Left lung (tissue), 10 donors: ENCODE results near the gene CP. TPM values are rescaled to one million over a fixed set of nuclear protein-coding genes. Genes with fewer than 3 reads are reported as not detected.
"Not testable (repeated sequence)": the region's sequence is repeated elsewhere in the genome, so short reads cannot be mapped to it uniquely, and the experiment has no call there.

Experiments used
- ATAC-seq: fragments of 200-7000 bp; cut with Tn5 transposase; one replicate; pipeline ENCODE4 v1.9.1; 2020; ENCODE audit warnings: moderate library complexity
- DNase-seq, 4 donors: peaks; one replicate each; pipeline ENCODE4 v3.0.0-alpha.2; 2013 to 2020
- H3K27ac ChIP-seq, 2 donors: fragments of 200-600 bp; sonication (generic) in 1 of 2; one replicate each; pipeline versions ENCODE4 v1.5.0 to v1.8.0; 2020 to 2021
- H3K27me3 ChIP-seq, 2 donors: fragments of 200-600 bp; sonication (generic) in 1 of 2; one replicate each; pipeline versions ENCODE4 v1.5.0 to v1.8.0; 2020 to 2021
- H3K36me3 ChIP-seq, 2 donors: fragments of 200-600 bp; sonication (generic) in 1 of 2; one replicate each; pipeline versions ENCODE4 v1.5.0 to v1.8.0; 2020 to 2021
- H3K4me1 ChIP-seq, 2 donors: fragments of 200-600 bp; one replicate each; pipeline ENCODE4 v1.8.0; 2021
- H3K4me3 ChIP-seq, 2 donors: fragments of 200-600 bp; sonication (generic) in 1 of 2; one replicate each; pipeline versions ENCODE4 v1.5.0 to v1.8.0; 2020 to 2021; ENCODE audit warnings: mild to moderate bottlenecking in 1 of 2
- H3K9me3 ChIP-seq, 2 donors: fragments of 200-600 bp; sonication (generic) in 1 of 2; one replicate each; pipeline versions ENCODE4 v1.5.0 to v1.8.0; 2020 to 2021
- CTCF ChIP-seq, 2 donors: fragments of 200-600 bp; sonication (generic) in 1 of 2; IDR thresholded peaks; one replicate each; pipeline versions ENCODE4 v1.5.0 to v1.8.0; 2021; ENCODE audit warnings: antibody characterized with exemption in 2 of 2
- intact Hi-C, 2 donors: fragments of 100-400 bp; cut with DNase I; formaldehyde crosslinking; loops; one replicate each; pipeline versions ENCODE4 v1.11.2 to v1.14.2; 2022
- polyA plus RNA-seq, 6 donors: library from polyadenylated mRNA; unstranded; fragments of 120-200 nt; gene quantifications; one replicate each; pipeline ENCODE4 v1.2.1, GENCODE V29; 2013; ENCODE audit not compliant: insufficient read length in 6 of 6
- total RNA-seq, 2 donors: library from RNA; stranded (reverse); fragmentation: NEBNext Ultra II Directional; extraction: Animal tissue kit (Norgen Biotek cat#: 25700); gene quantifications; one replicate each; pipeline ENCODE4 v1.2.1, GENCODE V29; 2021
- donor health status: DM: no; HTN: yes; CAD: no.
- donor health status: DM: no; HTN: no; CAD: no.

CP gene
- total and polyA plus RNA-seq, 8 donors: 2.5 to 15.5 (median 6.7) TPM

- DNase-seq (no peak), ATAC-seq (no peak)
- no peak overlapping the region for H3K27ac ChIP-seq
- peaks cover 3 to 7% of the 10 kb centered on the region in 2 donors for H3K4me1 ChIP-seq
- H3K4me3 ChIP-seq: no peak overlapping the region
- H3K27me3 ChIP-seq: no peaks in the 10 kb centered on the region
- H3K9me3 ChIP-seq: no peaks in the 10 kb centered on the region
- TF ChIP-seq CTCF (IDR thresholded peaks at IDR 0.05): no peak
- intact Hi-C loops: no loop called here
- H3K36me3 ChIP-seq: no peaks in the 10 kb centered on the region
These were observed 23.0 kb downstream of the CP start for GRCh38 chr3:149198611-149199010.

GRCh38 chr3:149197669-149198068 is 24.0 kb downstream of the CP start:
- Histone ChIP-seq H3K36me3 (no peaks in the 10 kb centered on the region), H3K9me3 (no peaks in the 10 kb centered on the region), H3K27me3 (no peaks in the 10 kb centered on the region), H3K4me3 (no peak overlapping the region), H3K27ac (no peak overlapping the region), H3K4me1 (peaks cover 3% of the 10 kb centered on the region in 2 donors)
- TF ChIP-seq CTCF (IDR thresholded peaks at IDR 0.05): no peak
- ATAC-seq (no peak), DNase-seq (no peak)
- intact Hi-C loops: no loop called here

DNA sequence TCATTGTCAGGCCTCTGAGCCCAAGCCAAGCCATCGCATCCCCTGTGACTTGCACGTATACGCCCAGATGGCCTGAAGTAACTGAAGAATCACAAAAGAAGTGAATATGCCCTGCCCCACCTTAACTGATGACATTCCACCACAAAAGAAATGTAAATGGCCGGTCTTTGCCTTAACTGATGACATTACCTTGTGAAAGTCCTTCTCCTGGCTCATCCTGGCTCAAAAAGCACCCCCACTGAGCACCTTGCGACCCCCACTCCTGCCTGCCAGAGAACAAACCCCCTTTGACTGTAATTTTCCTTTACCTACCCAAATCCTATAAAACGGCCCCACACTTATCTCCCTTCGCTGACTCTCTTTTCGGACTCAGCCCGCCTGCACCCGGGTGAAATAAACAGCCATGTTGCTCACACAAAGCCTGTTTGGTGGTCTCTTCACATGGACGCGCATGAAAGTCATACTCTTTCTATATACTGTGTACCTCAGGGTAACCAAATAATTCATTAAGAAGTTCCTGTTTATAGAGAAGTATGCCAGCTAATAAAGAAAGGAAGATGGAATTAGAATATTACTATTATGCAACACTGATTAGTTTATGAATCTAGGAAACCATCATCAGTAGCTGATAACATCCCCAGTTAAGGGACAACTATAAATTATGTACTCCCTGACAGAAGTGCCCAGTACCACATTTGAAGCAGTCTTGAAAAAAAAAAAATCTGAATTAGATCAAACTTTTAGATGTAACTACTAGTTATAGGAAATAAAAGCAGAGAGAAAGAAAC is 24.6 kb downstream of the CP start:
- H3K36me3 ChIP-seq, ATAC-seq, H3K4me3 ChIP-seq, H3K27me3 ChIP-seq, H3K4me1 ChIP-seq, H3K27ac ChIP-seq, intact Hi-C loops, DNase-seq, H3K9me3 ChIP-seq: not testable (repeated sequence)

GRCh38 chr3:149195221-149195620 is 26.4 kb downstream of the CP start:
- no peaks in the 10 kb centered on the region for H3K27me3 ChIP-seq
- H3K4me1 ChIP-seq: peaks cover 3% of the 10 kb centered on the region in 2 donors
- H3K4me3 ChIP-seq: no peak overlapping the region
- H3K36me3 ChIP-seq: no peaks in the 10 kb centered on the region
- H3K27ac ChIP-seq: no peak overlapping the region
- no peaks in the 10 kb centered on the region for H3K9me3 ChIP-seq
- intact Hi-C loops: no loop called here
- ATAC-seq: no peak
- no peak for DNase-seq
- TF ChIP-seq CTCF (IDR thresholded peaks at IDR 0.05): no peak

- intact Hi-C loops: no loop called here
- Histone ChIP-seq H3K4me1 (no peaks in the 10 kb centered on the region), H3K27ac (no peak overlapping the region), H3K4me3 (no peak overlapping the region), H3K36me3 (no peaks in the 10 kb centered on the region), H3K9me3 (no peaks in the 10 kb centered on the region), H3K27me3 (no peaks in the 10 kb centered on the region)
- TF ChIP-seq CTCF (IDR thresholded peaks at IDR 0.05): no peak
- ATAC-seq (no peak), DNase-seq (no peak)
These were observed 33.1 kb downstream of the CP start for GRCh38 chr3:149188494-149188893.

GRCh38 chr3:149186721-149187120 is 34.9 kb downstream of the CP start:
- TF ChIP-seq CTCF (IDR thresholded peaks at IDR 0.05): no peak
- Histone ChIP-seq H3K27ac (no peak overlapping the region), H3K4me3 (no peak overlapping the region), H3K36me3 (no peaks in the 10 kb centered on the region), H3K27me3 (no peaks in the 10 kb centered on the region), H3K4me1 (no peaks in the 10 kb centered on the region), H3K9me3 (no peaks in the 10 kb centered on the region)
- ATAC-seq (no peak), DNase-seq (no peak)
- intact Hi-C loops: no loop called here
